ENCODE measurements around the gene ZBTB8A. TPM values are rescaled to one million over a fixed set of nuclear protein-coding genes. Genes with fewer than 3 reads are reported as not detected.

The ZBTB8A gene
- 3.0 and 3.7 TPM in 2 replicates for total RNA-seq

DNA sequence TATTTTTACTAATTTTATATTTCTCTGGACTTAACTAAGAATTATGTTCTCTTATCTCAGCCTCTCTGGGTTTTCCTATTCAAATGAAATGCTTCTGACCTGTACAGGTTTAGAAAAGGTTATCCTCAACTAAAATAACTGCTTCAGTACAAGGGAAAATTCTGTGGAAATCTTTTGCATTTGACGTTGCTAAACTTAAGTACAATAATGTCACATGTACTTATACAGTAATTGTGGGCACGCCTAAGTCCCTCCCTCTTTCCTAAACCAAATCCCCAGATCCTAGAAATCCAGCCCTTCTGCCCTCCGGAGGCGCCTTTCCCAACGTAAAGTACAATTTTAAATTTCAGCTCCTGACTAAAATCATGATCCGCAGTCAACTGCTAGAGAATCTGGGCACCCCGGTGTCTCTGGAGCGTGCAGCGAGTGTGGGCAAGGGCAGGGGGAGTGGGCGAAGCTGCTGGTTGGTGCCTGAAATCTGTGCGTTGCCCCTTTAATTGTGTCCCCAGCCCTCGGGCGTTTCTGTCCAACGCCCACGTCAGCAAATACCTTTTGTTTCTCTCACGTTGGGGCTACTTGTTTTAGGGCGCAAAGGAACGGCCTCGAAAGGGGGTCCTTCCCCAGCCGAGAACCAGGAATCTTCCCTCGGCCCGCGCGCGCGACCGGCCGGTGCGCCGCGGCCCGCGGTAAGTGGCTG is at the start of gene ZBTB8A:
Gene ZBTB8A (plus strand): TSS at position 541 of the 697 bp plus-strand sequence. CDS start 53,505 bp downstream, outside the sequence.

DNA sequence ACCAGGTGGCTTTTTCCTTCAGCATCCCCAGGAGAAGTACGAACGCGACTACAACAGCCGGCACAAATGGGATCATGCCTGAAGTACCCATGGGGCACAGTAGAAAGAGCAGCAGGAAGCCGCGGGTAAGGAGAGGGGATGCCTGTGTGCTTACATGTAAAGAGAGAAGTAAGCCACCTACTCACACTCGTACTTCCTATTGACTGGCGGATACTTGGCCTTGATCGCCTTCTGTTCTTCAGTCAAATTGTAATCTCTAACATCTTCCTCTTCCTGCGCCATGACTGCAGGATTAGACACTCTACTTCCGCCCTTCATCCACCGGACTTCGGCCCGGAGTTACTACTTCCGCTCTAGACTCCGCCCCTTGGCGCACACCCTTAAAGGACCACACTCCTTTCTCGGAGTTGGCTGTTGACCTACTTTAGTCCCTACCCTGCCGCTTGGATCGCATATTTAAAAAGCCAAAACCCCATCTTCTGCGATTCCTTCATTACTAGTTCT is 111.1 kb downstream of the ZBTB8A start, which contains the start of gene ZBTB8OS:
Gene ZBTB8OS (minus strand): TSS at position 303 of the 504 bp plus-strand sequence. CDS start 21 bp downstream, at position 282.

DNA sequence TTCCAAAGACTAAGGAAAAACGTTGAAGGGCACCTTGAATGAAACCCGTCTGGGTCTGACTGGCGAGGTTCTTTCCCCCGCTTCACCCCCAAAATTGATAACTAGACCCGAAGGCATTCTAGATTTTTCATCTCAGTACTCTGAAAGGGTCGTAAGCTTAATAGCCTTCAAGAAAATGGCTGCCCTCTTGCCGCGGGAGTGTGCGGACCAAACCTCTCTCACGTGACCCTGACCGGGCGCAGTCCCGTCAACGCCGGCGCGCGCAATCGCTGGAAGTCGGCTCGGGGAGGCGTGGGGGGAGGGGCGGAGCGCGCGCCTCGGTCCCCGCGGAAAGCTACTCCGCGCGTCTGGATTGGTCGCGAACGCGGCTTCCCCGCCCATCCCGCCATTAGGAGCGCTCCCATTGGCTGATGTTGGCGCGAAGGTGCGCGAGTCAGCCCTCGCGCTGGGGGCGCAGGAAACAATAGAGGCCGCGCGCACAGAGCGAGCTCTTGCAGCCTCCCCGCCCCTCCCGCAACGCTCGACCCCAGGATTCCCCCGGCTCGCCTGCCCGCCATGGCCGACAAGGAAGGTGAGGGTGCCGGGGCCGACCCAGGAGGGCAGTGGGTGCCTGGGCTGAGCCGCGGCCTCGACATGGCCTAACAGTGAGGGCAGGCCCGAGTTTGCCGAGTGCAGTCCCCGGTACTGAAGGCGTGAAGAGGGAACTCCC is 111.7 kb downstream of the ZBTB8A start, which contains the start of gene RBBP4:
Gene RBBP4 (plus strand): TSS at position 457 of the 709 bp plus-strand sequence. CDS start 99 bp downstream, at position 556.

Other genes starting within 250 kb of the ZBTB8A start
- 128 and 129 TPM in 2 replicates for gene HDAC1, start 247.3 kb upstream of the ZBTB8A start, total RNA-seq
- 119 and 130 TPM in 2 replicates for gene MARCKSL1, start 203.2 kb upstream of the ZBTB8A start, total RNA-seq
- 0.13 and 0.79 TPM in 2 replicates for gene FAM229A, start 176.9 kb upstream of the ZBTB8A start, total RNA-seq
- not detected in 2 replicates for gene TSSK3, start 176.9 kb upstream of the ZBTB8A start, total RNA-seq
- 56.6 and 61.3 TPM in 2 replicates for gene BSDC1, start 145.0 kb upstream of the ZBTB8A start, total RNA-seq
- under 0.01 TPM in 1 of 2 replicates, not detected in the other for gene ZBTB8B, start 74.4 kb upstream of the ZBTB8A start, total RNA-seq
- gene ZBTB8OS, start 111.1 kb downstream of the ZBTB8A start, total RNA-seq = 37.9 and 39.6 TPM in 2 replicates
- 113 and 117 TPM in 2 replicates for gene RBBP4, start 111.8 kb downstream of the ZBTB8A start, total RNA-seq
- gene SYNC, start 163.3 kb downstream of the ZBTB8A start, total RNA-seq = 6.3 and 10.6 TPM in 2 replicates

All from mammary microvascular endothelial cell (primary cell).